ENCODE results near the gene BGN. TPM values are rescaled to one million over a fixed set of nuclear protein-coding genes. Genes with fewer than 3 reads are reported as not detected.
A peak's percentile ranks its signal among the peaks of the same experiment; 100 is the strongest.

Gene BGN
- total RNA-seq (2021; ENCODE audit: unreplicated experiment) (2.9 TPM), Bru-seq, nascent RNA (percentile 23 among the genes with signal in this experiment), BruChase-seq, experiment 1, labeled RNA remaining after a 2-hour chase (percentile 20 among the genes with signal in this experiment), BruChase-seq, experiment 2, labeled RNA remaining after a 6-hour chase (percentile 27 among the genes with signal in this experiment)
- polyA plus RNA-seq (2012; ENCODE audit: insufficient read length), result 6.7 TPM
- long read RNA-seq, partial matches to known transcripts, result 0 of 1 reads
- long read RNA-seq, other reads (novel, unspliced or antisense), result 0 of 1 reads

DNA sequence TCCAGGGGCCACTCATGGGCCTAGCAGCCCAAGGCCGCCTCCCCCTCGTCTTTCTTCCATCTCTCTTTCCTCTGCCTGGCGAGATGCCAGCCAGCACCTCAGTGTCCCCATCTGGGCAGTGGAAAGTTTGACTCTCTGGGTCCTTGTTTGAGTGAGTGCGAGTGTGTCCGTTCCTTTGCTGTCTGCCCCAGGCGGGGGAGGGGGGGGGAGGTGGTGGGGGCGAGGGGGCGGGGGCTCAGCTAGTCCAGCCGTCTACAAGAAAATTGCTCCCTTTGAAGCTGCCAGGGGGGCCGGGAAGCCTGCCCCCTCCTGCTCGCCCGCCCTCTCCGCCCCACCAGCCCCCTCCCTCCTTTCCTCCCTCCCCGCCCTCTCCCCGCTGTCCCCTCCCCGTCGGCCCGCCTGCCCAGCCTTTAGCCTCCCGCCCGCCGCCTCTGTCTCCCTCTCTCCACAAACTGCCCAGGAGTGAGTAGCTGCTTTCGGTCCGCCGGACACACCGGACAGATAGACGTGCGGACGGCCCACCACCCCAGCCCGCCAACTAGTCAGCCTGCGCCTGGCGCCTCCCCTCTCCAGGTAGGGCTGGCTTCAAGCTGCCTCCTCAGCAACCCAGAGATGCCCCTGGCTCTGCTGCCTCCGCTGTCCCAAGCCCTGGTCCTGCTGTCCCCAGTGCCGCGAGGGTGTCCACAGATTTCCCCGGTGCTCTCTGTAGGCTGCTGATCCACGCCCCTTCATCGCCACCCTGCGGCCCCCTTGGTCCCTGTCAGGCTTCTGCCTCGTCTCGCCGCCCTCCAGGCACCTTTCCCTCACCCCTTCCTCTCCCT, at the start of gene BGN:
BGN (plus strand) TSS at position 440 of the 821 bp plus-strand sequence. CDS start 9,652 bp downstream, outside the sequence.
- BruUV-seq (replicated peaks), result no TSS peak
- DNase-seq (ENCODE audit: low read depth, low spot score), result no peak
- H3K27ac ChIP-seq (ENCODE audit: low read length), result no peak within 1 kb of the TSS
- ChIA-PET CTCF (interaction anchor here (1.1 kb wide), 1 partner anchor 24 kb away, joined by 4 read pairs; no protein-coding TSS in a partner anchor), POLR2A (no interaction called here)
- ATAC-seq, result peak; percentile 38
- H3K4me1 ChIP-seq (ENCODE audit: control insufficient read depth, insufficient read depth, low read length), result peaks cover 16% of the 10 kb centered on the region
- in situ Hi-C loops (cut with HindIII; ENCODE audit: low pct_unique_long_range_greater_than_20kb, low sequenced_read_pairs), result no loop called here
- TF ChIP-seq, protein P1, sequence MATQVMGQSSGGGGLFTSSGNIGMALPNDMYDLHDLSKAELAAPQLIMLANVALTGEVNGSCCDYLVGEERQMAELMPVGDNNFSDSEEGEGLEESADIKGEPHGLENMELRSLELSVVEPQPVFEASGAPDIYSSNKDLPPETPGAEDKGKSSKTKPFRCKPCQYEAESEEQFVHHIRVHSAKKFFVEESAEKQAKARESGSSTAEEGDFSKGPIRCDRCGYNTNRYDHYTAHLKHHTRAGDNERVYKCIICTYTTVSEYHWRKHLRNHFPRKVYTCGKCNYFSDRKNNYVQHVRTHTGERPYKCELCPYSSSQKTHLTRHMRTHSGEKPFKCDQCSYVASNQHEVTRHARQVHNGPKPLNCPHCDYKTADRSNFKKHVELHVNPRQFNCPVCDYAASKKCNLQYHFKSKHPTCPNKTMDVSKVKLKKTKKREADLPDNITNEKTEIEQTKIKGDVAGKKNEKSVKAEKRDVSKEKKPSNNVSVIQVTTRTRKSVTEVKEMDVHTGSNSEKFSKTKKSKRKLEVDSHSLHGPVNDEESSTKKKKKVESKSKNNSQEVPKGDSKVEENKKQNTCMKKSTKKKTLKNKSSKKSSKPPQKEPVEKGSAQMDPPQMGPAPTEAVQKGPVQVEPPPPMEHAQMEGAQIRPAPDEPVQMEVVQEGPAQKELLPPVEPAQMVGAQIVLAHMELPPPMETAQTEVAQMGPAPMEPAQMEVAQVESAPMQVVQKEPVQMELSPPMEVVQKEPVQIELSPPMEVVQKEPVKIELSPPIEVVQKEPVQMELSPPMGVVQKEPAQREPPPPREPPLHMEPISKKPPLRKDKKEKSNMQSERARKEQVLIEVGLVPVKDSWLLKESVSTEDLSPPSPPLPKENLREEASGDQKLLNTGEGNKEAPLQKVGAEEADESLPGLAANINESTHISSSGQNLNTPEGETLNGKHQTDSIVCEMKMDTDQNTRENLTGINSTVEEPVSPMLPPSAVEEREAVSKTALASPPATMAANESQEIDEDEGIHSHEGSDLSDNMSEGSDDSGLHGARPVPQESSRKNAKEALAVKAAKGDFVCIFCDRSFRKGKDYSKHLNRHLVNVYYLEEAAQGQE (IDR thresholded peaks at IDR 0.05; ENCODE audit: insufficient read depth in 1 of 2, low read depth in 2 of 2, low read length in 1 of 2), result no peak
- no peak for TF ChIP-seq POLR2AphosphoS5 (IDR thresholded peaks at IDR 0.05; ENCODE audit: low read depth, low read length)
- TF ChIP-seq SIN3A (IDR thresholded peaks at IDR 0.05; ENCODE audit: borderline replicate concordance, insufficient read depth, low read depth, low read length), result no peak
- H3K36me3 ChIP-seq (ENCODE audit: control insufficient read depth, insufficient read depth, low read length), result no peaks in the 10 kb centered on the region
- no peaks in the 10 kb centered on the region for H3K9me3 ChIP-seq (ENCODE audit: control insufficient read depth, insufficient read depth, low read depth, low read length)
- H3K27me3 ChIP-seq (ENCODE audit: control insufficient read depth, insufficient read depth, low read length), result no peaks in the 10 kb centered on the region
- peak within 1 kb of the TSS; percentile 22 to 39 for H3K4me3 ChIP-seq (ENCODE audit: low read depth in 2 of 2, low read length in 2 of 2)
- intact Hi-C loops (cut with micrococcal nuclease; ENCODE audit: unreplicated experiment), result no loop called here

DNA sequence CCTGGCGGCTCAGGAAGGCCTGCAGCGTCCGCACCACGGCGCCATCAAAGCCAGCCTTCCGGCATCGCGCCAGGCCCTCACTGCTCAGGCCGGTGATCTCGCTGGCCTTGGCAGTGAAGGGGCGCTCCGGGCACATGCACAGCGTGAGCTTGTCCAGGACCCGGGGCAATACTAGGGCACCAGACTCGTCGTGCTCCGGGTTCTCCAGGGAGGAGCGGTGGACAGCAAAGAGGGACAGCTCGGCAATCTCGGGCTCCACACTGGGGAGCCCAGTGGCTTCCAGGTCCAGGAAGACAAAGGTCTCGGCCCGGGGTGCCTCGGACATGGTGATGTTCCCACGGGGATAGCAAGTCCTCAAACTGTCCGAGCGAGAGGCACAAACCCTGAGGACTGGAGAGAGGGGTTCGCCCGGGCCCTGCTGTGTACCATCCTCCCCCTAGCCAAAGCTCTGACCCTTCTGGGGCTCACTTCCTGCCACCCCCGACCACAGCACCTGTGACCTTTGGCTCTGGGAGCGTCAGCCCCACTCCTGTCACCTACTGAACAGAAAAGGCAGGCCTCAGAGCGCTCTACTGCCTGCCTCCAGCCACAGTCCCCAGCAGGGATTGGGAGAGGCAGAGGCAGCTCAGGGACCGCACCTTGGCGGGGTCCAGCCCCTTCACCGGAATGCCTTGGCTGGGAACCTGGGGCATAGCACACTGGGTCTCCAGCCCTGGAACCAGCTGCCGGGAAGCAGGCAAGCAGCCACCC, 49.5 kb upstream of the BGN start:
- Histone ChIP-seq H3K4me1 (ENCODE audit: control insufficient read depth, insufficient read depth, low read length) (no peaks in the 10 kb centered on the region), H3K27me3 (ENCODE audit: control insufficient read depth, insufficient read depth, low read length) (no peaks in the 10 kb centered on the region), H3K9me3 (ENCODE audit: control insufficient read depth, insufficient read depth, low read depth, low read length) (no peaks in the 10 kb centered on the region), H3K36me3 (ENCODE audit: control insufficient read depth, insufficient read depth, low read length) (no peaks in the 10 kb centered on the region), H3K27ac (ENCODE audit: low read length) (no peak overlapping the region), H3K4me3 (ENCODE audit: low read depth in 2 of 2, low read length in 2 of 2) (no peak overlapping the region)
- no TSS peak for BruUV-seq (replicated peaks)
- intact Hi-C loops (cut with micrococcal nuclease; ENCODE audit: unreplicated experiment) (no loop called here), in situ Hi-C loops (cut with HindIII; ENCODE audit: low pct_unique_long_range_greater_than_20kb, low sequenced_read_pairs) (no loop called here)
- CTCF ChIA-PET, result no interaction called here
- TF ChIP-seq, protein P1 (IDR thresholded peaks at IDR 0.05; ENCODE audit: insufficient read depth in 1 of 2, low read depth in 2 of 2, low read length in 1 of 2), result no peak
- no peak for TF ChIP-seq SIN3A (IDR thresholded peaks at IDR 0.05; ENCODE audit: borderline replicate concordance, insufficient read depth, low read depth, low read length)
- no peak for TF ChIP-seq TCF7L2 (IDR thresholded peaks at IDR 0.05; ENCODE audit: low read depth, low read length)
- TF ChIP-seq, protein P2, sequence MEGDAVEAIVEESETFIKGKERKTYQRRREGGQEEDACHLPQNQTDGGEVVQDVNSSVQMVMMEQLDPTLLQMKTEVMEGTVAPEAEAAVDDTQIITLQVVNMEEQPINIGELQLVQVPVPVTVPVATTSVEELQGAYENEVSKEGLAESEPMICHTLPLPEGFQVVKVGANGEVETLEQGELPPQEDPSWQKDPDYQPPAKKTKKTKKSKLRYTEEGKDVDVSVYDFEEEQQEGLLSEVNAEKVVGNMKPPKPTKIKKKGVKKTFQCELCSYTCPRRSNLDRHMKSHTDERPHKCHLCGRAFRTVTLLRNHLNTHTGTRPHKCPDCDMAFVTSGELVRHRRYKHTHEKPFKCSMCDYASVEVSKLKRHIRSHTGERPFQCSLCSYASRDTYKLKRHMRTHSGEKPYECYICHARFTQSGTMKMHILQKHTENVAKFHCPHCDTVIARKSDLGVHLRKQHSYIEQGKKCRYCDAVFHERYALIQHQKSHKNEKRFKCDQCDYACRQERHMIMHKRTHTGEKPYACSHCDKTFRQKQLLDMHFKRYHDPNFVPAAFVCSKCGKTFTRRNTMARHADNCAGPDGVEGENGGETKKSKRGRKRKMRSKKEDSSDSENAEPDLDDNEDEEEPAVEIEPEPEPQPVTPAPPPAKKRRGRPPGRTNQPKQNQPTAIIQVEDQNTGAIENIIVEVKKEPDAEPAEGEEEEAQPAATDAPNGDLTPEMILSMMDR (IDR thresholded peaks at IDR 0.05), result no peak
- no peak; the same call in 1 of the 2 replicates for TF ChIP-seq POLR2AphosphoS5 (IDR thresholded peaks at IDR 0.05; ENCODE audit: low read depth, low read length)
- POLR2A ChIA-PET, result no interaction called here
- ATAC-seq (peak; percentile 33), DNase-seq (ENCODE audit: low read depth, low spot score) (no peak)

Data from Panc1 (cell line).